ENCODE results near the gene LARP4B.

Gene LARP4B

GRCh38 chr10:824946-825345 lies 106.6 kb downstream of the LARP4B start:
- no peak for DNase-seq (ENCODE audit: low read depth)

GRCh38 chr10:824497-824896 lies 107.0 kb downstream of the LARP4B start:
- no peak for DNase-seq (ENCODE audit: low read depth)

- DNase-seq (ENCODE audit: low read depth) = no peak
Measured at GRCh38 chr10:822661-823367, 108.7 kb downstream of the LARP4B start.

- DNase-seq (ENCODE audit: low read depth) = no peak
Measured at GRCh38 chr10:822197-822596, 109.3 kb downstream of the LARP4B start.

GRCh38 chr10:821322-821721 lies 110.2 kb downstream of the LARP4B start:
- DNase-seq (ENCODE audit: low read depth) = peak; percentile 37

GRCh38 chr10:819816-820215 lies 111.7 kb downstream of the LARP4B start:
- no peak for DNase-seq (ENCODE audit: low read depth)

GRCh38 chr10:819326-819725 lies 112.2 kb downstream of the LARP4B start:
- peak; percentile 33 for DNase-seq (ENCODE audit: low read depth)

- no peak for DNase-seq (ENCODE audit: low read depth)
Measured at GRCh38 chr10:818526-819220, 112.8 kb downstream of the LARP4B start.

- no peak for DNase-seq (ENCODE audit: low read depth)
Measured at GRCh38 chr10:818010-818409, 113.5 kb downstream of the LARP4B start.

GRCh38 chr10:817371-817770 lies 114.1 kb downstream of the LARP4B start:
- DNase-seq (ENCODE audit: low read depth) = no peak

GRCh38 chr10:816958-817357 lies 114.5 kb downstream of the LARP4B start:
- no peak for DNase-seq (ENCODE audit: low read depth)

GRCh38 chr10:816091-816477 lies 115.4 kb downstream of the LARP4B start:
- no peak for DNase-seq (ENCODE audit: low read depth)

- no peak for DNase-seq (ENCODE audit: low read depth)
Measured at GRCh38 chr10:815338-816090, 116.0 kb downstream of the LARP4B start.

- no peak for DNase-seq (ENCODE audit: low read depth)
Measured at GRCh38 chr10:814536-815302, 116.8 kb downstream of the LARP4B start.

- DNase-seq (ENCODE audit: low read depth) = no peak
Measured at GRCh38 chr10:813286-813685, 118.2 kb downstream of the LARP4B start.

GRCh38 chr10:812787-813186 lies 118.7 kb downstream of the LARP4B start:
- no peak for DNase-seq (ENCODE audit: low read depth)

GRCh38 chr10:811379-812175 lies 119.9 kb downstream of the LARP4B start:
- DNase-seq (ENCODE audit: low read depth) = no peak

- DNase-seq (ENCODE audit: low read depth) = no peak
Measured at GRCh38 chr10:810351-810846, 121.1 kb downstream of the LARP4B start.

GRCh38 chr10:809671-810350 lies 121.7 kb downstream of the LARP4B start:
- no peak for DNase-seq (ENCODE audit: low read depth)

- DNase-seq (ENCODE audit: low read depth) = no peak
Measured at GRCh38 chr10:807958-808353, 123.5 kb downstream of the LARP4B start.

Data from GM04503 (cell line).